A673 (cell line): Measurements from ENCODE around the gene CREB3L2. TPM values are rescaled to one million over a fixed set of nuclear protein-coding genes. Genes with fewer than 3 reads are reported as not detected.

ENCODE experiments used
- BruUV-seq: library from RNA; stranded (reverse); fragments of 400-500 nt; replicated peaks from 2 replicates; lab custom pipeline; 2021; lab: Mats Ljungman, UMichigan
- CTCF ChIA-PET: fragments of 300-600 bp; sonication (Branson Sonifier 250); formaldehyde crosslinking; loops from one replicate; lab custom pipeline; 2022; ENCODE audit warnings: antibody characterized with exemption; lab: Charles Lee
- POLR2A ChIA-PET: fragments of 300-600 bp; sonication (Branson Sonifier 250); formaldehyde crosslinking; loops from one replicate; lab custom pipeline; 2022; ENCODE audit warnings: antibody characterized with exemption; ENCODE audit not compliant: low non-redundant PET; lab: Charles Lee
- DNase-seq: peaks from one replicate; pipeline ENCODE4 v3.0.0-alpha.2; 2015; ENCODE audit warnings: low spot score
- H3K27ac ChIP-seq: fragments of 200-600 bp; sonication (generic); 2 replicates; pipeline ENCODE4 v1.5.1; 2016; ENCODE audit warnings: mixed run types, low read depth, mild to moderate bottlenecking, mixed read lengths, antibody characterized with exemption, low read length; ENCODE audit not compliant: poor library complexity, severe bottlenecking
- H3K27me3 ChIP-seq: fragments of 200-600 bp; sonication (generic); replicated peaks from 2 replicates; pipeline ENCODE4 v1.6.1; 2017; ENCODE audit warnings: mixed run types, low read depth, mild to moderate bottlenecking, mixed read lengths, antibody characterized with exemption, low read length; ENCODE audit not compliant: insufficient read depth, poor library complexity
- H3K36me3 ChIP-seq: fragments of 200-600 bp; sonication (generic); 2 replicates; pipeline ENCODE4 v1.6.1; 2016; ENCODE audit warnings: mixed run types, mild to moderate bottlenecking, mixed read lengths, antibody characterized with exemption, low read length; ENCODE audit not compliant: insufficient read depth, poor library complexity, severe bottlenecking
- H3K4me1 ChIP-seq: fragments of 200-600 bp; sonication (generic); 2 replicates; pipeline ENCODE4 v1.6.1; 2017; ENCODE audit warnings: mixed run types, mild to moderate bottlenecking, mixed read lengths, antibody characterized with exemption, low read length; ENCODE audit not compliant: insufficient read depth, poor library complexity, severe bottlenecking
- H3K4me3 ChIP-seq: fragments of 200-600 bp; sonication (generic); 2 replicates; pipeline ENCODE4 v1.5.1; 2016; ENCODE audit warnings: low read depth, mixed run types, mild to moderate bottlenecking, mixed read lengths, low read length; ENCODE audit not compliant: poor library complexity, severe bottlenecking
- H3K9me3 ChIP-seq: fragments of 200-600 bp; sonication (generic); 2 replicates; pipeline ENCODE4 v1.6.1; 2016; ENCODE audit warnings: mixed run types, low read depth, mild to moderate bottlenecking, mixed read lengths, antibody characterized with exemption, low read length; ENCODE audit not compliant: poor library complexity, severe bottlenecking
- CTCF ChIP-seq: fragments of 300-800, 200-600 bp; sonication (generic); conservative IDR thresholded peaks from 2 replicates; pipeline ENCODE4 v1.5.1; 2017; ENCODE audit warnings: low read depth, mild to moderate bottlenecking, antibody characterized with exemption, low read length, moderate library complexity, mixed read lengths
- EZH2 ChIP-seq: fragments of 200-600 bp; sonication (generic); IDR thresholded peaks from 2 replicates; pipeline ENCODE4 v1.6.1; 2017; ENCODE audit warnings: borderline replicate concordance, low read depth, mild to moderate bottlenecking, mixed read lengths, antibody characterized with exemption, low read length; ENCODE audit not compliant: poor library complexity, severe bottlenecking
- intact Hi-C: fragments of 100-400 bp; cut with micrococcal nuclease; formaldehyde crosslinking; loops from one replicate; pipeline ENCODE4 v1.10.0; 2022; ENCODE audit not compliant: unreplicated experiment
- total RNA-seq: library from RNA; stranded (reverse); gene quantifications from 2 replicates; pipeline ENCODE4 v1.2.3, GENCODE V29; 2021

Gene CREB3L2
- total RNA-seq, 1 experiment from 2014 or later = 17.0 TPM

- H3K9me3 ChIP-seq = no peaks in the 10 kb centered on the region
- no peak for DNase-seq
- no peaks in the 10 kb centered on the region for H3K36me3 ChIP-seq
- ChIA-PET CTCF (no interaction called here), POLR2A (no interaction called here)
- intact Hi-C loops = no loop called here
- no peaks in the 10 kb centered on the region for H3K27me3 ChIP-seq
- no peak overlapping the region for H3K27ac ChIP-seq
- no peak overlapping the region for H3K4me3 ChIP-seq
- H3K4me1 ChIP-seq = no peaks in the 10 kb centered on the region
- TF ChIP-seq CTCF (no peak), EZH2 (no peak)
- no TSS peak for BruUV-seq
Measured at GRCh38 chr7:137890449-137890921, 111.4 kb downstream of the CREB3L2 start.

GRCh38 chr7:137888241-137888640, 113.6 kb downstream of the CREB3L2 start:
- H3K4me3 ChIP-seq = no peak overlapping the region
- no peak overlapping the region for H3K27ac ChIP-seq
- ChIA-PET CTCF (interaction anchor here (0.6 kb wide), 1 partner anchor 15 kb away, joined by 4 read pairs; no protein-coding TSS in a partner anchor), POLR2A (no interaction called here)
- TF ChIP-seq CTCF (no peak), EZH2 (no peak)
- no peaks in the 10 kb centered on the region for H3K36me3 ChIP-seq
- DNase-seq = no peak
- H3K27me3 ChIP-seq = no peaks in the 10 kb centered on the region
- H3K4me1 ChIP-seq = no peaks in the 10 kb centered on the region
- no peaks in the 10 kb centered on the region for H3K9me3 ChIP-seq
- intact Hi-C loops = no loop called here
- BruUV-seq = no TSS peak

GRCh38 chr7:137886746-137887145, 115.1 kb downstream of the CREB3L2 start:
- ChIA-PET POLR2A (no interaction called here), CTCF (no interaction called here)
- DNase-seq = no peak
- intact Hi-C loops = no loop called here
- no peaks in the 10 kb centered on the region for H3K27me3 ChIP-seq
- TF ChIP-seq EZH2 (no peak), CTCF (no peak)
- peaks cover 6% of the 10 kb centered on the region for H3K36me3 ChIP-seq
- no peak overlapping the region for H3K4me3 ChIP-seq
- no peak overlapping the region for H3K27ac ChIP-seq
- no TSS peak for BruUV-seq
- H3K4me1 ChIP-seq = no peaks in the 10 kb centered on the region
- H3K9me3 ChIP-seq = no peaks in the 10 kb centered on the region
